Body of pancreas (tissue), 4 donors: Measurements from ENCODE around the gene GLIPR2.

Experiments
- POLR2A ChIP-seq, 3 donors: fragments of 450-650 bp; IDR thresholded peaks; one replicate each; pipeline ENCODE4 v1.6.1; 2016; ENCODE audit warnings: antibody characterized with exemption in 3 of 3, mild to moderate bottlenecking in 2 of 3
- TF ChIP-seq, protein P1 (sequence below), 7 experiments: fragments of 450-650 bp in 4 of 7; fragments of 200-600 bp in 3 of 7; sonication (generic) in 3 of 7; IDR thresholded peaks; one replicate each; pipeline ENCODE4 v1.5.1; 2016 to 2019; ENCODE audit warnings: antibody characterized with exemption in 7 of 7

- TF ChIP-seq, protein P1, sequence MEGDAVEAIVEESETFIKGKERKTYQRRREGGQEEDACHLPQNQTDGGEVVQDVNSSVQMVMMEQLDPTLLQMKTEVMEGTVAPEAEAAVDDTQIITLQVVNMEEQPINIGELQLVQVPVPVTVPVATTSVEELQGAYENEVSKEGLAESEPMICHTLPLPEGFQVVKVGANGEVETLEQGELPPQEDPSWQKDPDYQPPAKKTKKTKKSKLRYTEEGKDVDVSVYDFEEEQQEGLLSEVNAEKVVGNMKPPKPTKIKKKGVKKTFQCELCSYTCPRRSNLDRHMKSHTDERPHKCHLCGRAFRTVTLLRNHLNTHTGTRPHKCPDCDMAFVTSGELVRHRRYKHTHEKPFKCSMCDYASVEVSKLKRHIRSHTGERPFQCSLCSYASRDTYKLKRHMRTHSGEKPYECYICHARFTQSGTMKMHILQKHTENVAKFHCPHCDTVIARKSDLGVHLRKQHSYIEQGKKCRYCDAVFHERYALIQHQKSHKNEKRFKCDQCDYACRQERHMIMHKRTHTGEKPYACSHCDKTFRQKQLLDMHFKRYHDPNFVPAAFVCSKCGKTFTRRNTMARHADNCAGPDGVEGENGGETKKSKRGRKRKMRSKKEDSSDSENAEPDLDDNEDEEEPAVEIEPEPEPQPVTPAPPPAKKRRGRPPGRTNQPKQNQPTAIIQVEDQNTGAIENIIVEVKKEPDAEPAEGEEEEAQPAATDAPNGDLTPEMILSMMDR (IDR thresholded peaks at IDR 0.05) = no peak
- TF ChIP-seq POLR2A (IDR thresholded peaks at IDR 0.05) = no peak
These were observed 11.3 kb upstream of the GLIPR2 start for GRCh38 chr9:36125062-36125855.
